Measurements from ENCODE around the gene SKAP1.

DNA sequence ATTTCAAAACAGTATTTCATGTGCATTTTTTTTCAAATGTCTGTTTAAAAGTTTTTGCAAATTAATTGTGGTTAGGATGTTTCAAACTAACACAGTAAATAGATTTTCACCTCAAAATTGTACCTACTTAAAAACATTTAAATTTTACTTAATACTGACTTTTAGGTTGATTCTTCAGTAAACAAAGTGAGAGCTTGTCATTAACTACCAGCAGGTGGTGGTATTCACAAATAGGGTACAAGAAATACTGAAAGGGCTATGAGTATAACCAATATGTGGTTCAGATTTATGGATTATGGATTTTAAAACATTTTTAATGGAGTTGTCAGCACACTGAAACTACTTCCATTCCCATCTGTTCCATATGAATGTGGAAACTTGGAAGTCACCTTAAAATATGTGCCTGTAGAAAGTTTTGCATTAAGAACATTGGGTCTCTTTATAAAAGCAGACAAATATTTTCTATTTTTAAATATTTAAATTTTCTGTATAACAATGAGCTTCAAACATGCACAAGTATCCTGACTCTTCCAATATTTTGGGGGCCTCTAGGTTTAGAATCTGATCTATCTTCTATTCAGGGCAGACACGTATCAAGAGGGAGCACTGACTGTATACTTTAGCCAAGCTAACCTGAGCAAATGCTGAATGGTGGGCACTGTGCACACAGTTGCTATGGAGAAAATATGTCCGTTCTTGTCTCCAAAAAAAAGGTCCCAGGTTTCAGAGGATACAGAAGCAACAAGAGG, 166.9 kb downstream of the SKAP1 start:
- TF ChIP-seq CTCF (conservative IDR thresholded peaks at IDR 0.05; ENCODE audit: low read length) (peak; percentile 86), EZH2phosphoT487 (IDR thresholded peaks at IDR 0.05; ENCODE audit: borderline replicate concordance, low read depth, low read length) (no peak)

All from OCI-LY7 (cell line).